ENCODE results near the gene CMTM8. TPM values are rescaled to one million over a fixed set of nuclear protein-coding genes. Genes with fewer than 3 reads are reported as not detected.

The CMTM8 gene
- total and polyA plus RNA-seq, 4 donors = 0.63 to 6.8 (median 2.3) TPM

- WGBS, 2 donors = 39 to 50% methylated on average over 2 of the region's 2 CpGs
- no peaks in the 10 kb centered on the region for H3K27me3 ChIP-seq (ENCODE audit: control insufficient read depth in 1 of 2, insufficient read depth in 2 of 2, low read length in 1 of 2)
Measured at GRCh38 chr3:32278714-32279113, 40.2 kb downstream of the CMTM8 start.

GRCh38 chr3:32280262-32280910 lies 41.9 kb downstream of the CMTM8 start:
- H3K36me3 ChIP-seq (ENCODE audit: control insufficient read depth in 1 of 2, insufficient read depth in 2 of 2, low read length in 1 of 2) = no peaks in the 10 kb centered on the region
- no peaks in the 10 kb centered on the region for H3K27me3 ChIP-seq (ENCODE audit: control insufficient read depth in 1 of 2, insufficient read depth in 2 of 2, low read length in 1 of 2)
- WGBS, 2 donors = 79 to 86% methylated on average over 6 of the region's 6 CpGs
- no peak overlapping the region for H3K27ac ChIP-seq (ENCODE audit: low read depth in 1 of 2, low read length in 2 of 2)
- no peak for DNase-seq
- no peaks in the 10 kb centered on the region for H3K4me1 ChIP-seq (ENCODE audit: control insufficient read depth in 1 of 2, insufficient read depth in 2 of 2, low read length in 2 of 2)
- intact Hi-C loops (cut with DNase I) = no loop called here
- H3K4me3 ChIP-seq (ENCODE audit: low read length in 2 of 2) = no peak overlapping the region
- no peaks in the 10 kb centered on the region for H3K9me3 ChIP-seq (ENCODE audit: control insufficient read depth, low read length)
- no peak for ATAC-seq (ENCODE audit: low FRiP score)

More at GRCh38 chr3:32278714-32279113, 40.2 kb downstream of the CMTM8 start:
- Histone ChIP-seq H3K36me3 (ENCODE audit: control insufficient read depth in 1 of 2, insufficient read depth in 2 of 2, low read length in 1 of 2) (no peaks in the 10 kb centered on the region), H3K27ac (ENCODE audit: low read depth in 1 of 2, low read length in 2 of 2) (no peak overlapping the region), H3K4me3 (ENCODE audit: low read length in 2 of 2) (no peak overlapping the region), H3K4me1 (ENCODE audit: control insufficient read depth in 1 of 2, insufficient read depth in 2 of 2, low read length in 2 of 2) (no peaks in the 10 kb centered on the region), H3K9me3 (ENCODE audit: control insufficient read depth, low read length) (no peaks in the 10 kb centered on the region)
- ATAC-seq (ENCODE audit: low FRiP score) (no peak), DNase-seq (no peak)
- intact Hi-C loops (cut with DNase I) = no loop called here

- DNase-seq (no peak), ATAC-seq (ENCODE audit: low FRiP score) (no peak)
- Histone ChIP-seq H3K4me3 (ENCODE audit: low read length in 2 of 2) (no peak overlapping the region), H3K27ac (ENCODE audit: low read depth in 1 of 2, low read length in 2 of 2) (no peak overlapping the region), H3K27me3 (ENCODE audit: control insufficient read depth in 1 of 2, insufficient read depth in 2 of 2, low read length in 1 of 2) (no peaks in the 10 kb centered on the region), H3K4me1 (ENCODE audit: control insufficient read depth in 1 of 2, insufficient read depth in 2 of 2, low read length in 2 of 2) (no peaks in the 10 kb centered on the region), H3K36me3 (ENCODE audit: control insufficient read depth in 1 of 2, insufficient read depth in 2 of 2, low read length in 1 of 2) (no peaks in the 10 kb centered on the region), H3K9me3 (ENCODE audit: control insufficient read depth, low read length) (no peaks in the 10 kb centered on the region)
- intact Hi-C loops (cut with DNase I) = no loop called here
- WGBS, 2 donors = 86 to 91% methylated on average over 2 of the region's 2 CpGs
Measured at GRCh38 chr3:32281570-32282106, 43.2 kb downstream of the CMTM8 start.

- ATAC-seq (ENCODE audit: low FRiP score) (no peak), DNase-seq (no peak)
- H3K27ac ChIP-seq (ENCODE audit: low read depth in 1 of 2, low read length in 2 of 2) = no peak overlapping the region
- no peaks in the 10 kb centered on the region for H3K9me3 ChIP-seq (ENCODE audit: control insufficient read depth, low read length)
- no peaks in the 10 kb centered on the region for H3K27me3 ChIP-seq (ENCODE audit: control insufficient read depth in 1 of 2, insufficient read depth in 2 of 2, low read length in 1 of 2)
- intact Hi-C loops (cut with DNase I) = no loop called here
- H3K4me1 ChIP-seq (ENCODE audit: control insufficient read depth in 1 of 2, insufficient read depth in 2 of 2, low read length in 2 of 2) = no peaks in the 10 kb centered on the region
- whole genome bisulfite sequencing, 2 donors = 91 to 92% methylated on average over 4 of the region's 4 CpGs
- H3K36me3 ChIP-seq (ENCODE audit: control insufficient read depth in 1 of 2, insufficient read depth in 2 of 2, low read length in 1 of 2) = no peaks in the 10 kb centered on the region
- H3K4me3 ChIP-seq (ENCODE audit: low read length in 2 of 2) = no peak overlapping the region
Measured at GRCh38 chr3:32282578-32283154, 44.2 kb downstream of the CMTM8 start.

- no peak for DNase-seq
- WGBS, 2 donors = 78 to 79% methylated on average over 14 of the region's 14 CpGs
- intact Hi-C loops (cut with DNase I) = no loop called here
Measured at GRCh38 chr3:32283304-32283703, 44.8 kb downstream of the CMTM8 start.

GRCh38 chr3:32284443-32285212 lies 46.1 kb downstream of the CMTM8 start:
- DNase-seq = no peak
- H3K4me3 ChIP-seq (ENCODE audit: low read length in 2 of 2) = no peak overlapping the region
- H3K9me3 ChIP-seq (ENCODE audit: control insufficient read depth, low read length) = no peaks in the 10 kb centered on the region
- H3K27ac ChIP-seq (ENCODE audit: low read depth in 1 of 2, low read length in 2 of 2) = no peak overlapping the region
- no peak for ATAC-seq (ENCODE audit: low FRiP score)
- 84 to 87% methylated on average over 6 of the region's 6 CpGs for WGBS, 2 donors
- intact Hi-C loops (cut with DNase I) = no loop called here
- H3K4me1 ChIP-seq (ENCODE audit: control insufficient read depth in 1 of 2, insufficient read depth in 2 of 2, low read length in 2 of 2) = no peaks in the 10 kb centered on the region
- H3K36me3 ChIP-seq (ENCODE audit: control insufficient read depth in 1 of 2, insufficient read depth in 2 of 2, low read length in 1 of 2) = no peaks in the 10 kb centered on the region
- no peaks in the 10 kb centered on the region for H3K27me3 ChIP-seq (ENCODE audit: control insufficient read depth in 1 of 2, insufficient read depth in 2 of 2, low read length in 1 of 2)

More at GRCh38 chr3:32283304-32283703, 44.8 kb downstream of the CMTM8 start:
- no peaks in the 10 kb centered on the region for H3K4me1 ChIP-seq (ENCODE audit: control insufficient read depth in 1 of 2, insufficient read depth in 2 of 2, low read length in 2 of 2)
- H3K36me3 ChIP-seq (ENCODE audit: control insufficient read depth in 1 of 2, insufficient read depth in 2 of 2, low read length in 1 of 2) = no peaks in the 10 kb centered on the region
- no peak overlapping the region for H3K4me3 ChIP-seq (ENCODE audit: low read length in 2 of 2)
- H3K9me3 ChIP-seq (ENCODE audit: control insufficient read depth, low read length) = no peaks in the 10 kb centered on the region
- H3K27me3 ChIP-seq (ENCODE audit: control insufficient read depth in 1 of 2, insufficient read depth in 2 of 2, low read length in 1 of 2) = no peaks in the 10 kb centered on the region
- no peak overlapping the region for H3K27ac ChIP-seq (ENCODE audit: low read depth in 1 of 2, low read length in 2 of 2)
- no peak for ATAC-seq (ENCODE audit: low FRiP score)

GRCh38 chr3:32285891-32286290 lies 47.4 kb downstream of the CMTM8 start:
- no peaks in the 10 kb centered on the region for H3K9me3 ChIP-seq (ENCODE audit: control insufficient read depth, low read length)
- no peak overlapping the region for H3K27ac ChIP-seq (ENCODE audit: low read depth in 1 of 2, low read length in 2 of 2)
- H3K4me1 ChIP-seq (ENCODE audit: control insufficient read depth in 1 of 2, insufficient read depth in 2 of 2, low read length in 2 of 2) = no peaks in the 10 kb centered on the region
- no peaks in the 10 kb centered on the region for H3K27me3 ChIP-seq (ENCODE audit: control insufficient read depth in 1 of 2, insufficient read depth in 2 of 2, low read length in 1 of 2)
- H3K4me3 ChIP-seq (ENCODE audit: low read length in 2 of 2) = no peak overlapping the region
- intact Hi-C loops (cut with DNase I) = no loop called here
- WGBS, 2 donors = 79 to 86% methylated on average over 8 of the region's 8 CpGs
- no peaks in the 10 kb centered on the region for H3K36me3 ChIP-seq (ENCODE audit: control insufficient read depth in 1 of 2, insufficient read depth in 2 of 2, low read length in 1 of 2)
- ATAC-seq (ENCODE audit: low FRiP score) = no peak
- no peak for DNase-seq

- ATAC-seq (ENCODE audit: low FRiP score) (no peak), DNase-seq (no peak)
- H3K27ac ChIP-seq (ENCODE audit: low read depth in 1 of 2, low read length in 2 of 2) = no peak overlapping the region
- H3K36me3 ChIP-seq (ENCODE audit: control insufficient read depth in 1 of 2, insufficient read depth in 2 of 2, low read length in 1 of 2) = no peaks in the 10 kb centered on the region
- no peak overlapping the region for H3K4me3 ChIP-seq (ENCODE audit: low read length in 2 of 2)
- 85 to 90% methylated on average over 5 of the region's 5 CpGs for WGBS, 2 donors
- intact Hi-C loops (cut with DNase I) = no loop called here
- H3K9me3 ChIP-seq (ENCODE audit: control insufficient read depth, low read length) = no peaks in the 10 kb centered on the region
- no peaks in the 10 kb centered on the region for H3K4me1 ChIP-seq (ENCODE audit: control insufficient read depth in 1 of 2, insufficient read depth in 2 of 2, low read length in 2 of 2)
- H3K27me3 ChIP-seq (ENCODE audit: control insufficient read depth in 1 of 2, insufficient read depth in 2 of 2, low read length in 1 of 2) = no peaks in the 10 kb centered on the region
Measured at GRCh38 chr3:32288819-32289218, 50.3 kb downstream of the CMTM8 start.

All from aorta (tissue), 5 donors.